ENCODE results near the gene OR2V1.
"Not testable (repeated sequence)": the region's sequence is repeated elsewhere in the genome, so short reads cannot be mapped to it uniquely, and the experiment has no call there.

The OR2V1 gene

GRCh38 chr5:181130832-181131496 is at the start of gene OR2V1:
TSS of gene OR2V1 (minus strand) at chr5:181131169. CDS start at chr5:181125304, 5,865 bp downstream.
- no peaks in the 10 kb centered on the region for H3K79me2 ChIP-seq (ENCODE audit: insufficient read depth, low read length)
- ATAC-seq (ENCODE audit: insufficient read depth, low read depth) (no peak), DNase-seq (no peak)
- H3K9ac ChIP-seq (ENCODE audit: low read depth, low read length), result no peak within 1 kb of the TSS
- H3K4me3 ChIP-seq (ENCODE audit: low read depth in 1 of 2, low read length in 2 of 2), result no peak within 1 kb of the TSS
- H3K27ac ChIP-seq (ENCODE audit: low read length), result no peak within 1 kb of the TSS
- H2AFZ ChIP-seq (ENCODE audit: low read depth, low read length), result no peak within 1 kb of the TSS
- no peak for TF ChIP-seq CTCF (IDR thresholded peaks at IDR 0.05; ENCODE audit: borderline replicate concordance, extremely low read depth, low read length, poor library complexity, severe bottlenecking)
- no peaks in the 10 kb centered on the region for H3K9me3 ChIP-seq (ENCODE audit: insufficient read depth, low read length, severe bottlenecking)
- H3K36me3 ChIP-seq (ENCODE audit: insufficient read depth, low read length), result no peaks in the 10 kb centered on the region
- no peaks in the 10 kb centered on the region; the same call in 1 of the 2 replicates for H4K20me1 ChIP-seq (ENCODE audit: insufficient read depth, low read length)
- H3K4me2 ChIP-seq (ENCODE audit: insufficient read depth, low read length), result no peak within 1 kb of the TSS
- H3K4me1 ChIP-seq (ENCODE audit: insufficient read depth, low read length), result no peaks in the 10 kb centered on the region
- peaks cover 30% of the 10 kb centered on the region for H3K27me3 ChIP-seq (ENCODE audit: insufficient read depth, low read length, poor library complexity)

- not testable (repeated sequence) for H3K4me2 ChIP-seq (ENCODE audit: insufficient read depth, low read length); H2AFZ ChIP-seq (ENCODE audit: low read depth, low read length); H3K36me3 ChIP-seq (ENCODE audit: insufficient read depth, low read length); H3K4me1 ChIP-seq (ENCODE audit: insufficient read depth, low read length); H4K20me1 ChIP-seq (ENCODE audit: insufficient read depth, low read length); H3K4me3 ChIP-seq (ENCODE audit: low read depth in 1 of 2, low read length in 2 of 2); ATAC-seq (ENCODE audit: insufficient read depth, low read depth); H3K27me3 ChIP-seq (ENCODE audit: insufficient read depth, low read length, poor library complexity); H3K27ac ChIP-seq (ENCODE audit: low read length); H3K9me3 ChIP-seq (ENCODE audit: insufficient read depth, low read length, severe bottlenecking); DNase-seq; H3K79me2 ChIP-seq (ENCODE audit: insufficient read depth, low read length); H3K9ac ChIP-seq (ENCODE audit: low read depth, low read length)
These were observed 46.6 kb upstream of the OR2V1 start for GRCh38 chr5:181177559-181177958.

- no peaks in the 10 kb centered on the region for H3K4me1 ChIP-seq (ENCODE audit: insufficient read depth, low read length)
- no peak overlapping the region for H2AFZ ChIP-seq (ENCODE audit: low read depth, low read length)
- H4K20me1 ChIP-seq (ENCODE audit: insufficient read depth, low read length), result no peaks in the 10 kb centered on the region
- H3K9ac ChIP-seq (ENCODE audit: low read depth, low read length), result no peak overlapping the region
- TF ChIP-seq EZH2 (IDR thresholded peaks at IDR 0.05; ENCODE audit: borderline replicate concordance, low read depth, low read length, severe bottlenecking) (no peak), CTCF (IDR thresholded peaks at IDR 0.05; ENCODE audit: borderline replicate concordance, extremely low read depth, low read length, poor library complexity, severe bottlenecking) (no peak)
- H3K4me2 ChIP-seq (ENCODE audit: insufficient read depth, low read length), result no peak overlapping the region
- H3K27ac ChIP-seq (ENCODE audit: low read length), result no peak overlapping the region
- no peaks in the 10 kb centered on the region for H3K36me3 ChIP-seq (ENCODE audit: insufficient read depth, low read length)
- no peak for DNase-seq
- no peak for ATAC-seq (ENCODE audit: insufficient read depth, low read depth)
- no peaks in the 10 kb centered on the region for H3K9me3 ChIP-seq (ENCODE audit: insufficient read depth, low read length, severe bottlenecking)
- H3K27me3 ChIP-seq (ENCODE audit: insufficient read depth, low read length, poor library complexity), result no peaks in the 10 kb centered on the region
- no peaks in the 10 kb centered on the region for H3K79me2 ChIP-seq (ENCODE audit: insufficient read depth, low read length)
- no peak overlapping the region for H3K4me3 ChIP-seq (ENCODE audit: low read depth in 1 of 2, low read length in 2 of 2)
These were observed 45.4 kb upstream of the OR2V1 start for GRCh38 chr5:181176254-181176952.
